Measurements from ENCODE around the gene IGF2BP2.
"Not testable (repeated sequence)": the region's sequence is repeated elsewhere in the genome, so short reads cannot be mapped to it uniquely, and the experiment has no call there.

GRCh38 chr3:185838417-185838989 is 13.7 kb upstream of the IGF2BP2 start:
- not testable (repeated sequence) for TF ChIP-seq POLR2A (IDR thresholded peaks at IDR 0.05; ENCODE audit: low read depth, low read length); POLR2AphosphoS5 (IDR thresholded peaks at IDR 0.05; ENCODE audit: low read depth, low read length); TAF1 (IDR thresholded peaks at IDR 0.05; ENCODE audit: borderline replicate concordance, low read depth, low read length)

Measured in GM12892 (cell line).